Measurements from ENCODE around the gene ITFG2. TPM values are rescaled to one million over a fixed set of nuclear protein-coding genes. Genes with fewer than 3 reads are reported as not detected.

Gene ITFG2
- total and polyA plus RNA-seq, 2 of the 13 experiments (the other 11 are each of a cell fraction or from before 2014, with no cell fraction given) = 14.8 to 15.5 TPM

GRCh38 chr12:2812290-2813213 lies at the start of gene ITFG2 (continued):
- TF ChIP-seq PAX8 (CRISPR knock-in tag; IDR thresholded peaks at IDR 0.05; ENCODE audit: borderline replicate concordance) (peak; percentile 61; the same call in 1 of the 2 replicates), DZIP1 (CRISPR knock-in tag; IDR thresholded peaks at IDR 0.05) (0 out of 2 replicates have a peak, but pooled peaks have one; percentile 43), ZBTB25 (CRISPR knock-in tag; IDR thresholded peaks at IDR 0.05) (no peak; the same call in 1 of the 2 replicates), LRRFIP1 (CRISPR knock-in tag; conservative IDR thresholded peaks at IDR 0.05) (no peak), SKIL (CRISPR knock-in tag; IDR thresholded peaks at IDR 0.05; ENCODE audit: borderline replicate concordance) (peak; percentile 62), EZH2 (conservative IDR thresholded peaks at IDR 0.05; ENCODE audit: low read depth, low read length) (no peak), CHD4 (IDR thresholded peaks at IDR 0.05; ENCODE audit: borderline replicate concordance, low read length) (peak; percentile 88; the same call in 1 of the 2 replicates), CREB3 (CRISPR knock-in tag; IDR thresholded peaks at IDR 0.05) (no peak), CSRNP2 (CRISPR knock-in tag; conservative IDR thresholded peaks at IDR 0.05; ENCODE audit: low read depth) (no peak), JDP2 (CRISPR knock-in tag; IDR thresholded peaks at IDR 0.05; ENCODE audit: borderline replicate concordance) (no peak), ZNF564 (CRISPR knock-in tag; IDR thresholded peaks at IDR 0.05) (no peak), KLF12 (CRISPR knock-in tag; IDR thresholded peaks at IDR 0.05; ENCODE audit: borderline replicate concordance) (peak; percentile 77), ZFP82 (CRISPR knock-in tag; IDR thresholded peaks at IDR 0.05; ENCODE audit: borderline replicate concordance) (peak; percentile 38; the same call in 1 of the 2 replicates)
